Stimulated activated CD8-positive, alpha-beta memory T cell treated with anti-CD3 and anti-CD28 coated beads, Interleukin-7, amount 100 ng/mL, for 48 hours (primary cell): ENCODE results near the gene KRT76.
"Not testable (repeated sequence)": the region's sequence is repeated elsewhere in the genome, so short reads cannot be mapped to it uniquely, and the experiment has no call there.

Experiments used
- DNase-seq, 2 donors: peaks; one replicate each; pipeline ENCODE4 v3.0.0-alpha.2; 2020; ENCODE audit warnings: low read depth in 1 of 2; ENCODE audit errors: extremely low read depth in 1 of 2

The KRT76 gene

DNA sequence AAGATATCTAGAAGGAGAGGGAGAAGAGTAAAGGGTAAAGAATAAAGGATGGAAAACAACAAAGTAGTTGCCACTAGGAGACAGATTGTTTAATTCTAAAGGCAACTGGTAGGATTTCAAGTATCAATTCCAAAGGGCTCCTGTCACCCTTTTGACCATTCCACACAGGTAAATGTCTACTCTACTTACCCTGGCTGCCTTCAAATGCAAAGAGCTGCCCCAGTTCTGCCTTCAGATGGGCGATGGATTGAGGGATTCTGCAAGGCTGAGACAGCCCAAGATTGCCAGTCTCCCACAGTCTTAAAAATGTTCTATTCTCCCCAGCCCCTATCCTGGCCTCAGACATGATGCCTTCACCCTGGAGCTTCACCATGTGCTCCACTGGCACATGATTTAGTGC is 11.4 kb downstream of the KRT76 start:
- no peak for DNase-seq

- DNase-seq, result no peak
These were observed 13.2 kb downstream of the KRT76 start for GRCh38 chr12:52763991-52764390.

DNA sequence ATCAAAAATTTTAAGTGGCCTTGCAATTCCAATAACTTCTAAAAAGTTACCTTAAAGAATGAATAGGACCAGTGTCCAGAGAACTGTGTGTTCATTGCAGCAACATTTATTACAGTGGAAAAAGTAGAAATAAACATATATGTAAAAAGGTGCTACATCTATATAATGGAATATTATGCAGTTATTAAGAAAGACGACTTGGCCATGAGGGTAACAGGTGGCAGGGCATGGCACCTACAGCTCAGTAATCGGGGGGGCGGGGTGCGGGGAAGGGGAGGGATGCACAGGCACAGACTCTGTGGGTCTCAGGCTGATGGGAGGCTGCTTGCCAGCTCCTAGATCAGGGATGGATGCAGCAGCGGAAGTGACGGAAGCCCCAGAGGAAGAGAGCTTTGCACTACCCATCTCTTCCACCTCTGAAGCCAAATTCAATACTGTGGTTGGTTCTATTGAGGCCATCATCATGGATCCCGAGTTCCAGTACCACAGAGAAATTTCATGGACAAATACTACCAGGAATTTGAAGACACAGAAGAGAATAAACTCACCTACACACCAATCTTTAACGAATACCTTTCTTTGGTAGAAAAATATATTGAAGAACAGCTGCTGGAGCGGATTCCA is 14.0 kb downstream of the KRT76 start:
- DNase-seq, result no peak

DNA sequence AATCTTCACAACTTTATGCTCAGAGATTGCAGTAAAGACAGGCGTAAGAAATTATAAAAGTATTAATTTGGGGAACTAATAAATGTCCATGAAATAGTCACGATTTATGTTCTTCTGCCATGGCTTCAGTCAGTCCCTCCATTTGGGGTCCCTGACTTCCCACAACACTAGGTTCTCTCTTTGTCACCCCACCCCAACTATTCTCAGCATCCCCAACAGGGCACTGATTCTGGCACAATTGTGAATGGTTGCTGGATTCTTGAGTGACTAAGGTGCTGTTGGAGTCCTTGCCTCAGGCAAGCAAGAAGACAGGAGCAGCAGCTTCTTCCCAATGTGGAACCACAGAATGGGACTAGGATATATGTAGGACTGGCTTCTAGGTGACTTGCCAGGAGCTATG is 15.3 kb downstream of the KRT76 start:
- no peak for DNase-seq

DNA sequence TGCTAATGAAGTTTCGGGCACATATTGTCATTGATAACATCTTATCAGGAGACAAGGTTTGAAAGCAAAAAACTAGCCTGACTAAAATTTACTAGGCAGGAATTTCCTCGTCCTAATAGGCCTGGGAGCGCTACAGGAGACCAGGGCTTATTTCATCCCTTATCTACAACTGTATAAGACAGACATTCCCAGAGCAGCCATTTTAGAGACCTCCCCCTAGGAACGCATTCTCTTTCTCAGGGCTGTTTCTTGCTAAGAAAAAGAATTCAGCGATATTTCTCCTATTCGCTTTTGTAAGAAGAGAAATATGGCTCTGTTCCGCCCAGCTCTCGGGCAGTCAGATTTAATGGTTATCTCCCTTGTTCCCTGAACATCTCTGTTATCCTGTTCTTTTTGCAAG is 15.9 kb downstream of the KRT76 start:
- not testable (repeated sequence) for DNase-seq

GRCh38 chr12:52760623-52761022 is 16.5 kb downstream of the KRT76 start:
- DNase-seq, result no peak

- no peak for DNase-seq
These were observed 17.4 kb downstream of the KRT76 start for GRCh38 chr12:52759695-52760094.

- DNase-seq, result no peak
These were observed 17.9 kb downstream of the KRT76 start for GRCh38 chr12:52759218-52759617.

GRCh38 chr12:52757449-52758176 is 19.5 kb downstream of the KRT76 start:
- DNase-seq, result no peak

DNA sequence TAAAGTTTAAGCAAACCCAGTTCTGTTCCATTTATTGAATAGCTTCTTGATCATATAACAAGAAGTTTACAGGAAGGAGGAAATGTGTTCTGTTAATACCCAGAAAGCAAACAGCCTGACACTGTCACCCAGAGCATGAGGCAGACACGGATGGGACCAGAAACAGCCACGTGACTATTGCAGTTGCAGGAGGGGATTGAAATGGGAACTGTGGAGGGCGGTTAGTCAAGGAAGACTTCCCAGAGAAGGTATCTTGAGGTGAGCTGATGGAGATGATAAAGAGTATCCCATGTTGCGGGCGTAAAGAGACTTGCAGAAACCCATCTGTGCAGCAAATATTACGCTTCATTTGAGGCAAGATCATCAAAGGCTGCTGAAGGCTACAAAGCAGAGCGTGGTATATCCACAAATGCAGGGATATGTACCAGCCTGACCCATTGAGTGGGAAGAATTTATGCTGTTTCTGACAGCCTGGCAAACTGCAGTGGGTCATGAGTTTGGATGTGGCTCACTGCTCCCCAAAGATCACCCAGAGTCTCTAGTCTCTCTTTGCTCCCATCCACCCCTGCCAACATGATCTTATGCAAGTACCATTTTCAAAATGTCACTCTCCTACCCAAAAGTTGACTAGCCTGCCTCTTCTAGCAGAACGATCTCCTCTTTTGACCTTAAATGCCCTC is 20.7 kb downstream of the KRT76 start:
- no peak for DNase-seq

GRCh38 chr12:52755533-52755932 is 21.6 kb downstream of the KRT76 start:
- DNase-seq, result no peak

DNA sequence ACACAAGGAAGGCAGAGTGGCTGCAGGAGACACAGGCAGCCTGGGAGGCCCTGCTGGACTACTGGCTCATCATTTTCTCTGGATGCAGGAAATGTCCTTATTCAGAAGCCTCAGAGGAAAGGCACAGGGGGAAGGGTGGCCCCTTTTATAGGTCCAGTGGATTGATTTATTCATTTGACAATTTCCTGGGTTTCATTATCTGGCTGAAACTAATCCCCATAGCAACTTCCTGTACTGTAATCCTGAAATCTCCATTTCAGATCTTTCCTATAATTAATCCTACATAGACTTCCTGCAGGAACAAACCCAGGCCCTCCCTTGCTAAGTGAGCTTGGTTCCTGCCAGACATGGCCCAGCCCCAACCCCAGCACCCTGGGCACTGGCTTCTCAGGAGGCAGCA is 23.0 kb downstream of the KRT76 start:
- DNase-seq, result no peak

- DNase-seq, result no peak
These were observed 23.9 kb downstream of the KRT76 start for GRCh38 chr12:52753283-52753682.

DNA sequence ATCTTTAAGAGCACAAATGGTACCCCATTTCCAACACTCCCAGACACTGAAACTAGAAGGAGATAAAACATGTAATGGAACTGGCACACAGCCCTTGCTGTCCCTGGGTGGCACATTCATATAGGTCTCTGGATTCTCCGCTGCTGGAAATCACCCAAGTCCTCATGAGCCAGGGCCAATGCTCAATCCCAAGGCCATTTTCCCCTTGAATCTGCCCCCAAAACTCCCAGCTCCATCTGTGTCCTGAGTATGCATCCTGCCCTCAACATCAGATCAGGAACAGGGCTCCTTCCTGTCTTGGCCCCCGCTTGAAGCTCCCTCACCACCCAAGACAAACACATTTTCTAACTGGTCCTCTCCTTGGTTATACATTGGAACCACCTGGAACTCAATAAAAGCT is 24.6 kb downstream of the KRT76 start:
- no peak for DNase-seq

GRCh38 chr12:52751795-52752194 is 25.4 kb downstream of the KRT76 start:
- DNase-seq, result no peak

DNA sequence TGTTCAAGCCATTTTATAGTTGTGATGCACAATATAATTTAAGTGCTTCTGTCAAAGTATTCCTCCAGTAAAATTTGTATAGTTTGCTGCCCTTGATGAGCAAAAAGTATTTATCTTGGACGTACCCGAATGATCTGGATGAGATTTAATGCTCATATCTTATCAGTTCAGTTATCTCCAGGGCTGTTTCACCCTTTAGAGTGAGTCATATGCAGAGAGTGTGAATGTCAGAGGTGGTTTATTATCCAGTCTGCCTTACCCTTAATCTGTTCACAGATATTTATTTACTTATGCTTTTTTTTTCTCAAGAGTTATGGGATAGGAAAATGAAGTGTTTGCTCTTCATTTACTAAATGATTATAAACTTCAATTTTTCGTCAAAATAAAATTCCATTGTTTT is 26.6 kb downstream of the KRT76 start:
- DNase-seq, result not testable (repeated sequence)

GRCh38 chr12:52749827-52750226 is 27.3 kb downstream of the KRT76 start:
- DNase-seq, result no peak

DNA sequence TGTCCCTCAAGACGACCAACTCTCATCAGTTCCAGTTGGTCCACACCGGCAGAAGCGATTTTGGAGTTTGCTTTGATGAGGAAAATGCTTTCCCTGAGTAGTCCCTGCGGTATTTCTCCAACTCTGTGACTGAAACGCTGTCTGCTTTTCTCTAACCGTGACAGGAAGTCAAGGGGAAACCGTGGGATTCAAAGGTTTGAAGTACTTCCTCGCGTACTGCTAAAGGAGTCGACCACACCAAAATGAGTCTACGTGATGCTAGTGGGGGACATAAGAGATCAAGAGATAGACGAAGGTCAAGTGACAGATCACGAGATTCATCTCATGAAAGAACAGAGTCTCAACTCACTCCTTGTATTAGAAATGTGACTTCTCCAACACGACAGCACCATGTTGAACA is 28.6 kb downstream of the KRT76 start:
- DNase-seq, result no peak

GRCh38 chr12:52745554-52745953 is 31.6 kb downstream of the KRT76 start:
- DNase-seq, result no peak

- DNase-seq, result no peak
These were observed 32.5 kb downstream of the KRT76 start for GRCh38 chr12:52744493-52745156.

GRCh38 chr12:52742822-52743457 is 34.2 kb downstream of the KRT76 start:
- DNase-seq, result no peak
